Nucleus accumbens (tissue), 56 donors: ENCODE measurements around the gene AURKB.
"Not testable (repeated sequence)": the region's sequence is repeated elsewhere in the genome, so short reads cannot be mapped to it uniquely, and the experiment has no call there.

ENCODE experiments used
- DNase-seq, 56 donors: peaks; one replicate each; lab custom pipeline; 2025; lab: John Stamatoyannopoulos, UW

The AURKB gene

GRCh38 chr17:8225813-8226535, 15.6 kb upstream of the AURKB start:
- peak in 49 of 56 donors; percentile 4 to 83 (median 44) for DNase-seq

- DNase-seq, result no peak
These were observed 14.8 kb upstream of the AURKB start for GRCh38 chr17:8224891-8225812.

DNA sequence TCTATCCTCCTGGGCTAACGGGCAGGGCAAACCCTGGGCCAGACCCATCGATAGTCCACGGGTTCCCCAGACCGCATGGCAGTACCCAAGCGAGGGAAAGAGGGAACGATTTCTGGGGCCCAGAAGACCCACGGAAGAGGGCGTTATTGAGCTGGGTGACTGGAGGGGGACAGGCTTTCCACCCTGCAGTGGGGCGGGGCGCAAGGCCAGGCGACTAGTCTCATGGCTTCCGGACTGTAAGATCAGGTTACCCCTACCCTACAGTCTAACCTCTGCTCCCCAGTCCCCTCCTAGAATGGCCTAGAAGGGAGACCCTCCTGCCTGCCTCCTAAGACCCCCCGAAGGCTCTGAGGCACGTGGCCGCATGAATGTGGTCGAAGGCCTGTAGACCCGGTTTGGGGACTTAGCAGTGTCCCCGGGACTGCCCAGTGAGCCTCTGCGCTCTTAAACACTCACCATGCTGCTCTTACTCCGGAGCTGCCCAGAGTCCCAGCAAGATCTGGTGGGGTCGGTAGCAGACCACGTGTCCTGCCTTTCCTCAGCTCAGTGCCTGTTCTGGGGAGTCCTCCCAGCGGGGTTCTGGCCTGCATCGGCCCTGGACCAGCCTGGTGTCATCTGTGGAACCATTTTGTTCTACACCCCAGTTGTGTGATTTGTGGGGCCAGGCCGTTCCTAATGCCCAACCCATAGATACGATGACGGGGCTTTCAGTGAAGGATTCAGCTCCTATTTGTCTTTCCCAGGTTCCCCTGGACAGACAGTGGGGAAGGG, 13.2 kb upstream of the AURKB start:
- DNase-seq, result peak in 44 of 56 donors; percentile 28 to 82 (median 60)

DNA sequence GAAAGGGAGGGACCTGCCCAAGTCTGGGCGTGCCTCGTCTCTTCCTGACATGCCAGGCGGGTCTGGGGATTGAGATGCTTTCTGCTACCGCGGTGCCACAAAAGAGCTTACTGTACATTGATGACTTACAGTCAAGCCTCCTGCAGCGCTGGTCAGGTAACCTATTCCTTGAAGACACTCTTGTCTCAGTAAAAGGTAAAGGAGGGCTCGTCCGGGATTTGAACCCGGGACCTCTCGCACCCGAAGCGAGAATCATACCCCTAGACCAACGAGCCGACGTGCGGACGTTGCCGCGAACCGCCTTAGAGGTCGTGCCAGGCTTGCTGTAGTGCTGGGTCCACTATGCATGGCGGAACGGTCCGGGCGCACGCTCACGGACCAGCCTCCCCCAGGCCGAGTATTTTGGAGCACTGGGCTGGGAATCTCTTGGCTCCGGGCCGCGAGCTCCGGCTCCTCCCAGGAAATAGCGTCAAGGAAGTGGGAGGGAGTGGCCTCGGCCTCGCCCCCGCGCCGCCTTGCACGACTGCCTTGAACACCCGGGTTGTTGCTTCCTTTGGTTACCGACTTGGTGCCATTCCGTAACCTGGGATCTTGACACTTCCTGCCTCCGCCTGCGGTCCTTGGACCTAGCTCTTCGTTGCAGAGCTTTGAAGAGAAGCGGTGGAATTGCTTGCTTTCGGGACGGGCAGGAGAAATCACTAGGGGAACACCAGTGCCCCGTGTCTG, 12.4 kb upstream of the AURKB start:
- peak; percentile 33 to 96 (median 91) for DNase-seq

- DNase-seq, result peak in 9 of 56 donors; percentile 40 to 91 (median 79)
These were observed 11.9 kb upstream of the AURKB start for GRCh38 chr17:8222380-8222629.

DNA sequence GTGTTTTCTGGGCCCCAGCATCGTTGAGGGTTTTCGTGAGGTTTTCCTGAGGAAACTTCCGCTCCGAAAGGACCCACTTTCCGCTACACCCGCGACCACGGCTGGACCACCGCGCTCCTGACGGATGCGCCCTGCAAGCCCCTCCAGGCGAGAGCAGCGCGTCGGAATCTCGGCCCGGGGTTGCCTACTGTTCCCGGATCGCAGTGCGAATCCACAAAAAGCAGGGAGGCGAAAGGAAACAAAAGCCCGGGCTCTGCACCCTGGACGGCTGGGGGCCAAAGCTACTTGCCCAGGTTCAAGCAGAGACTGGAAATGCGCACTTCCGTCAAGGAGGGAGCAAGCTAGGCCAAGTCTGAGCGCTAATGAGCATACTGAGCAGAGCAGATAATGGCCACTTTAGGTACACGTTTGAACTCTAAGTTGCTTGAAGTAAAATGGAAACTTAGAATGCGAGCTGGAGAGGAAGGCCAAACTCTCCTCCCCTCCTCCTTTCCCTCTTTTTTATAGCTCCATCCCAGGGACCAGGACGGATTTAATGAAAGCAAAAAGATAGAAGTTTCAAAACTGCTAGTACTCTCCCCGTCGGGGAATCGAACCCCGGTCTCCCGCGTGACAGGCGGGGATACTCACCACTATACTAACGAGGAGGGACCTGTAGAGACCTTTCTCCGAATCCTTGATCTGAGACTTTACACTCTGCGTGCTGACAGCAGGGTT, 11.4 kb upstream of the AURKB start:
- DNase-seq, result peak in 53 of 56 donors; percentile 36 to 95 (median 82)

DNA sequence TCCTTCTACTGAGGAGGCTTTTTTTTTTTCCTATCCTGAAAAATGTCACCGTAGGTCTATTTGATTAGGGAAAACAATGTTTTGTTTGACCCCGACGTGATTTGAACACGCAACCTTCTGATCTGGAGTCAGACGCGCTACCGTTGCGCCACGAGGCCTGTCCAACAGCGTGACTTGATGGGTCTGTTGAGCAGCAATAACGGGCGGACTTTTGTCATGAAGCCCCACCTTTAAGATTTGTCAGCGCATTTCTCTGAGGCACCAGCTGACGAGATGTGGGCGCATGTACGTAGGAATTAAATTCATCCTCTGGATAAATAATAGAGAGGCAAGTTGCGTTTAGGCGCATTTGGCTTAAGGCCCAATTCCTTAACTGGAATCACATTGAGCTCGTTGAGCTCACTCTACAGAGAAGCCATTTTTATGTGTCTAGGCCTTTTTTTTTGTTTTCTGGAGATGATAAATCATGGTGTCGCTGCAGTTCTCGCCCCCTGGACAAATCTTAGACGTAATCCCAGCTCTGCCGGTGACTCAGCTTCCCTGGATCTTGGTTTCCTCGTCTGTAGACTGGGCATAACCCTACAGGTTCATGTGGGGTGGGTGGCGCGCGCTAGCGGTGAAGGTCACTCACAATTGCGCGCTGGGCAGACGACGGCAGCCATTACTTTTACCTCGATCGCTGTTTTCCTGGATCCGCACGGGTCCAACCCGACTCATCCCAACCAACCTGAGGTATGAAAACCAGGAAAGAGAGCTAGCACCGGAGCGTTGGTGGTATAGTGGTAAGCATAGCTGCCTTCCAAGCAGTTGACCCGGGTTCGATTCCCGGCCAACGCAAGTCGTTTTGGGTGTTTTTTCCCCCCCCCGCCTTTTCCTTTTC, 10.6 kb upstream of the AURKB start:
- DNase-seq, result peak; percentile 33 to 96 (median 85)

DNA sequence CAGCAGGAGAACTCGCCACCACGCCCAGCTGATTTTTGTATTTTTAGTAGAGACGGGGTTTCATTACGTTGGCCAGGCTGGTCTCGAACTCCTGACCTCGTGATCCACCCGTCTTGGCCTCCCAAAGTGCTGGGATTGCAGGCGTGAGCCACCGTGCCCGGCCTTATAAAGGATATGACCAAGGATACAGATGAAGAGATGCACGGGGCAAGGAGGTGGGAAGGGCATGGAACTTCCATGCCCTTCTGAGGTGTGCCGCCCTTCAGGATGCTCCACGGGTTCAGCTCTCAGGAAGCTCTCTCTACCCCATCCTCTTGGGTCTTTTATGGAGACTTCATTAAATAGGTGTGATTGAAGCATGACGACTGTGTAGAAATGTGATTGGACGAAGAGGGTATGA, 3.6 kb upstream of the AURKB start:
- DNase-seq, result not testable (repeated sequence)

DNA sequence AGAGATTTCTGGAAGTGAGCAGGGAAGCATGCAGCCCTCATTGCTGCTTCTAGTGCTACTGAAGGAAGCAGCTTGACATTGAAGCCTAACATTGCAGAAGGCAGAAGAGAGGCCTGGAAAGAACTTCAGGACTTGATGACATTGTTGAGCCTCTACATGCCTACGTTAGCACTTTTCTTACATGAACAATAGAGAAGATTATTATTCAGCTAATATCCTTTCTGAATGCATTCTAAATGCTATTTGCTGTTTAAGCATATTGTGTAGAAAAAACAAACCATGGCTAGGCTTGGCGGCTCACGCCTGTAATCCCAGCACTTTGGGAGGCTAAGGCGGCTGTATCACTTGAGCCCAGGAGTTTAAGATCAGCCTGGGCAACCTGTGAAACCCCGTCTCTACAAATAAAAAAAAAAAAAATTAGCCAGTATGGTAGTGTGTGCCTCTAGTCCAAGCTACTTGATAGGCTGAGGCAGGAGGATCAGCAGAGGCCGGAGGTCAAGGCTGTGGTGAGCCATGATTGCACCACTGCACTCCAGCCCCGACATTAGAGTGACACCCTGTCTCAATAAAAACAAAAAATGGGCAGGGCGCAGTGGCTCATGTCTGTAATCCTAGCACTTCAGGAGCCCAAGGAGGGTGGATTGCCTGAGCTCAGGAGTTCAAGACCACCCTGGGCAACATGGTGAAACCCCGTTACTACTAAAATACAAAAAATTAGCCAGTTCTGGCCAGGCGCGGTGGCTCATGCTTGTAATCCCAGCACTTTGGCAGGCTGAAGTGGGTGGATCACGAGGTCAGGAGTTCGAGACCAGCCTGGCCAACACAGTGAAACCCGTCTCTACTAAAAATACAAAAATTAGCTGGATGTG, 2.2 kb upstream of the AURKB start:
- DNase-seq, result no peak

DNA sequence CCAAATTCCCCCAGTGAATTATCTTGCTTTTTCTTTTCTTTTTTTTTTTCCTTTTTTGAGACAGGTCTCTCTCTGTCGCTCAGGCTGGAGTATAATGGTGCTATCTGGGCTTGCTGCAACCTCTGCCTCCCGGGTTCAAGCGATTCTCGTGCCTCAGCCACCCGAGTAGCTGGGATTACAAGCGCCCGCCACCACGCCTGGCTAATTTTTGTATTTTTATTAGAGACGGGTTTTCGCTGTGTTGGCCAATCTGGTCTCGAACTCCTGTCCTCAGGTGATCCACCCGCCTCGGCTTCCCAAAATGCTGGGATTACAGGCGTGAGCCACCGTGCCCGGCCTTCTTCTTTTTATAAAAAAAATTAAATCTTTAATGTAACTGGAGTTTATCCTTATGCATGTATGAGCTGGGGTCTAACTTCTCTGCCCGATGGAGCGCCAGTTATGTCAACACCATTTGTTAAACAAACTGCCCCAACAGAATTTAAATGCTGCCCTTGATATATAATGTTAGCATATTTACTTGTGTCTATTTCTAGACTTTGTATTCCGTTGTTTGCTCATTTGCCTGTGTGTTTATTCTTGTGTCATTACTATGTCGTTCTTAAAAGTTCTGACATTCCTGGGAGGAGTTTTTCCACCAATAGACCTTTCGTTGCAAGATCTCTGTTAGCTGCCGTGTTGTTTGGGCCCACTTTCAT, 535 bp upstream of the AURKB start:
- no peak for DNase-seq

DNA sequence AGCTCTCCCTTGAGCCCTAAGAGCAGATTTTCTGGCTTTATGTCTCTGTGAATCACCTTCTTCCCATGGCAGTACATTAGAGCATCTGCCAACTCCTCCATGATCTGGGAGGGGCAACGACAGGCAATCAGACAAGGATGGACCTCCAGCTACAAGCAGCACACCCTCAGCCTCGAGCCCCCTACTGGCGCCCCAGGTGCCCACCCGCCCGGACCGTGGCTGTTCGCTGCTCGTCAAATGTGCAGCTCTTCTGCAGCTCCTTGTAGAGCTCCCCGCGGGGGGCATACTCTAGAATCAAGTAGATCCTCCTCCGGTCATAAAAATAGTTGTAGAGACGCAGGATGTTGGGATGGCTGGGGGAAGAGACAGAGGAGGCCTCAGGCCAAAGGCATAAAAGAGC, 3.8 kb downstream of the AURKB start:
- DNase-seq, result no peak

DNA sequence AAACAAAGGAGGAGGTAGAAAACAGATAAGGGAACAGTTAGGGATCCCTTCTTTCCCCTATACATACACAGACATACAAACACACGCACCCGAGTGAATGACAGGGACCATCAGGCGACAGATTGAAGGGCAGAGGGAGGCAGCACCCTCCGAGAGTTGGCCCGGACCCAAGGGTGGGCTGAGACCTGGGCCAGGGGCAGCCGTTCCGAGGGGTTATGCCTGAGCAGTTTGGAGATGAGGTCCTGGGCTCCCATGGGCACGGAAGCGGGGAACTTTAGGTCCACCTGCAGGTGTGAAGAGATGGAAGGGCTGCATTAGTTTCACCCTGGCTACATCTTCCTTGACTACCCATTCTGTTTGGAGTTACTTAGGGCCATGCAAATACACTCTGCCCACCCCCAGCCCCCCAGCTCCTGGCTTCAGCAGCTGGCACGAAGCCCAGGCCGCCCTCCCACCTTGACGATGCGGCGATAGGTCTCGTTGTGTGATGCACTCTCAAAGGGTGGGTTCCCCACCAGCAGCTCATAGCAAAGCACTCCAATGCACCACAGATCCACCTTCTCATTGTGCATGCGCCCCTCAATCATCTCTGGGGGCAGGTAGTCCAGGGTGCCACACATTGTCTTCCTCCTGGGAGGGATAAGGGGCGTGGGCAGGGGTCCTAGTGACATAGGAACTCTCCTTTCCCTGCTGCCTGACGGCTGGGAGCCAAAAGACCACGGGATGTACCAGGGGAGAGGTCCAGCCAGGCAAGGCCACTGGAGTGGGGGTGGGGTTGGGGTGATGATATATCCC, 5.4 kb downstream of the AURKB start:
- DNase-seq, result no peak

- peak; percentile 37 to 97 (median 91) for DNase-seq
These were observed 18.1 kb downstream of the AURKB start for GRCh38 chr17:8192070-8192815.

- no peak for DNase-seq
These were observed 19.9 kb downstream of the AURKB start for GRCh38 chr17:8190506-8190905.

- DNase-seq, result peak; percentile 75 to 100 (median 98)
These were observed 20.5 kb downstream of the AURKB start, which contains the start of gene BORCS6 for GRCh38 chr17:8189711-8190477. Gene BORCS6 (minus strand): TSS chr17:8190180. CDS start chr17:8190140, 40 bp downstream.
